Measurements from ENCODE around the gene ARHGAP26. TPM values are rescaled to one million over a fixed set of nuclear protein-coding genes. Genes with fewer than 3 reads are reported as not detected.

The ARHGAP26 gene
- polyA plus RNA-seq, 1 donor, result 14.7 TPM

DNA sequence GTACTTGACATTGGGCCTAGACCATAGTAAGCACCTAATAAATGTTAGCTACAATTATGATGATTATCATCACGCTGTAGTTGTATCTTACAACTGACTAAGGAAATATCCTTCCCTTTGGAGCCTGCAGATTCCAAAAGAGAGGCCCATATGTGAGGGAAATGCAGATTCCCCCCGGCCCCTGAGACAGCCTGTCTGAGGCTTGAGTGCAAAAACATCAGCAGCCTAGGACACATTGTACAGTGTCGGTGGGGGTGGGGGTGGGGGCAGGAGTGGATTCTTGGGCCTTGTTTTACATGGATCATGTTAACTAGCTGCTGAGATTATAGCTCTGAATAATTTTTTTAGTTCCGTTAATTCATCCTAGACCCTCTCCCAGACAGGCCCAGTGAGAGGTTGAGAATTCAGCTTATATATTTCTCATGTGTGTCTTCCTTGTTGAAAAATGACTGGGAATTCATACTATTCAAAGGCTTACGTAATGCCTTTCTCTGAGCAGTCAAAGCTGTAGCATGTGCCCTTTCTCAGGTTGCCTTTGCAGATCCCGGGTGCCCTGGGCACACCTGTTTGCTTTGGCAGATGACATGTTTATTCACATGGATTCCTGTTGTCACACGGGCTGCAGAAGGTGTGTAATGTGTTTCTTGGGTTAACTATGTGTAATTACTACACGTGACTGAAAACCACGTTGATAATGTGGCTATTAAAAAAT lies 370.5 kb downstream of the ARHGAP26 start:
- DNase-seq, result no peak

DNA sequence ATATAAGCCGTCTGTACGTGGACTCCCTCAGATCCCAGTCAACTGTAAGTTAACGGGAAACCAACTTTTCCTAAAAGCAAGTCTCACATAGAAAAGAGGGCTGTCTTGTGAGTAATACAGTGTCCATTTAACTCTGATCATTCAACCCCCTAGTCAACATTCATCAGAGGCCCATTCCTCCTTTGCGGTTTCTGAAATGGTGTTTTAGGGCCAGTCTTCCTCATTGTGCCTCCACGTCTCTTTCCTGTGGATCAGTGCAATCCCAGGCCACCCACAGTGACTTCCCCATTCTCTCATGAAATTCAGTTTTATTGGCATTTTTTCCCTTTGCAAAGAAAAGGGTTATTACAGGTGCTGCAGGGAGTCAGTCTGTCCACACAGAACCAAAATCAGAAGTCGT lies 371.5 kb downstream of the ARHGAP26 start:
- DNase-seq, result no peak

DNA sequence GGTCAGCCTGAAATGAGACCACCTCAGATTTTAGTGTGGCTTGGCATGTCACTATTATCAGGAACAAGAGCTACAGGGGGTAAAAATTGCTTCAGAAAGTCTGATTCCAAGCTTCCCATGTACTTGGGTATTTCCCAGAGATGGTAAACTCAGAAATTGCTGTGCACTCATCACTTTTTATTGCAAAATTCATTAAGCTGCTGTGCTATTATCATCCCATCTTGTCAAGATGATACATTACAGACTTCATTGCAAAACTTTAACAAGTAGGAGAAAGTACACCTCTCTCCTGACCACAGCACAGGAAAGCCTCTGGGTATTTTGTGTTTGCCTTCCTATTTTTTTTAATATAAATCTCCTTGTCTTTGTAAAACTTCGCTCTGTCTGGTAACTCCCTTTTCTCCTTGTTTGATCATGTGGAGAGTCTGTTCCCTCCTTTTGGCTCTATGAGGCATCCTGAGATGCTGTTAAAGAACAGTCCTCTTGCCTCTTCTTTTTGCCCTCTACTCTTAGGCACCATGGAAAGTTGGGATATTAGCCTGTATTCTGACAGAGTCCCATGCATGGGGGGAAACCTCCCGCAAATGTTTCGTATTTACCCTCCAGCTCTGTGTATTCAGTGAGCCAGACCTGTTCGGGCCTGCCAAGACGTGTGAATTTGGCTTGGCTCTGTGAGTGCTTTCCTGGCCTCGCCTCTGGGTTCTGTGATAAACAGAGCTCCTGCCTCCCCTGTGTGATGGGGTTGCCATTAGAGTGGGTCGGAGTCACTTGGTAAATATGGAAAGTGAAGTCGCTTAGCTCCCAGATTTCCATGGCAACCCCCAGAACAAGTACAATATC lies 372.6 kb downstream of the ARHGAP26 start:
- DNase-seq, result no peak

DNA sequence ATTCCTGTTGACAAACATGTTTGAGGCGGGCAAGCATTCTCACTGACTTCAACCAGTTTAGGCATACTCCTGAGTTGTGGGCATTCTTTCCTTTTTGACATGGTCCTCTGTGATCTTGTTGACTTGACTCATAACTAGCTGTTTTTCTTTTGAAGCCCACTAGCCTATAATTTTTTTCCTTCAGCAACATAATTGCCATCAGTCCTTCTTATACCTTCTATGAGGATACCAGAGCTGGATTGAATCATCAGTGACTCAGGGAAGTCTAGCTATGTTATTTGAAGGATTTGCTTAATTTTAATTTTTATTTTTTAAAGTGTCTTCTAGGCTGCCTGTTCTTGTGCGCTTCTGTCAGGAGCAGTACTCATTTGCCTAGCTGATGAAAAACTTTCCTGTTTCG lies 373.8 kb downstream of the ARHGAP26 start:
- no peak for DNase-seq

DNA sequence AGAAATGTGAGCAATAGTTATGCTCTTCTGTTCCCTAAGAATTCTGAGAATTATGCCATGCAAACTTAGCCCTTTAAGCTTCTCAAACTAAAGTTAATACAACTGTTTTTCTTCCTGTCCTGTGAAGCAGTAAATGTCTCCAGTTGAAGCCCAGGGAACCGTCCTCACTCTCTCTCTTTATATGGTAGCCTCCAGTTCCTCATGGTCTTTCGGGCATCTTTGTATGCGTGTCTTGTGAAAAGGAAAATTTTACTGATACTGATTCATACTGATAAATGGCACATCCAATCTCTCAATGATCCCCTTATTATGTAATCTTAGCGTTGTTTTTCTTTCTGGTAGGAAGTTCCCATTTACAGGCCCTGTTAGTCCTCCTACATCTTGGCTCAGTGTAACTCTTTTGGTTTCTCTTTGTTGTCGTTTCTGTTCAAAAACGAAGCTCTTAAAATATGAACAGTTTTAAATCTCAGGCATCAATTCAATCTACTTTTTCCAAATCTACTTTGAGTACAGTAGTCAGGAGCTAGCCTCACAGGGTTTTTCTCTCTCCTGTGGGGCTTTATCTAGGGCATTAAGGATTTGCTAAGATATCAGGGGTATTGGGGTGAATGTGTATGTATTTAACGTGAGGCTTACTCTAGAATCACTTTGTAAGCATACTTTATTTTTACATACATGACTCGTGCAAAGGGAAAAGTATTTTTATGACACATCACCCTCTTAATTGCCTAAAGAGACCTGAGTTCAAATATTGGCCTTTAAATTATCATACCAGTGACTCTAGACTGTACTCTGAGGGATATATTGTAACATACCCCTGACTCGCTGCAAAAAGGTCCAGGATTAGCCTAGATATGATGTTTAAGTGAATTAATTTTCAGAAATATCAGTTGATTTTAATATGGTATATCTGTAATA lies 375.3 kb downstream of the ARHGAP26 start:
- no peak for DNase-seq

DNA sequence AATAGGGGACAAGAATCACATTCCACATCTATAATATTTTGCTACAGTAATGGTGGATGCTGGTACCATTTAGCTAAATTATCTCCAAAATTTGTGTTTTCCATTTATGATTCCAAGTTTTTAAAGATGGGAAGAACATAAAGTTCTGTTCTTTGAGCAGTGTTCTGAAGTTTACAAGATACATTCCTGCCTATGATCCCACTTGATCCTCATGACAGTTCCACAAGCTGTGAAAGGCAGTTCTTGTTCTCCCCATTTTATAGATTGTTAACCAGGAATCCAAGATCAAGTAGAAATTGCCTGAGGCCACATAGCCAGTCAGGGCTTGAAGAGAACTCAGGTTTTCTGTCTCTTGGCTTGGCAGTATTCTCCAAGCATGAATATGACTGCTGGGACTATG lies 376.0 kb downstream of the ARHGAP26 start:
- DNase-seq, result no peak

DNA sequence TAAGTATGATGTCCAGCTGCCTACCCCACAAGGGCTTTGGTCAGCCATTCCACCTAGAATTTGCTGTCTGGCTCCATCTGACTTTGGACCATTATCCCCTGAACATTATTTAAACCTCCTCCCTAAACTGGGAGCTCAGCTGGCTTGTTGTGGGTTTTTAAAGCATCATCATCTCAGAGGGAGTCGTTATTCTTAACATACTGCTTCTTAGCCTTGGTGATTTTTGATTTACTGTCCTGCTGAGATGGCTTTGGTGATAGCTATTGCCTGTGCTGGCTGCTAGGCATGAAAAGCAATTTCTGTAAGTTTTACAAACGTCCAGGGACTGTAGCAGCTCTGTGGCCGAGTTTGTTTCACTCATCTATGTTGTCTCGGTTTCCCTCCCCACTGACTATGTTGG lies 377.2 kb downstream of the ARHGAP26 start:
- no peak for DNase-seq

DNA sequence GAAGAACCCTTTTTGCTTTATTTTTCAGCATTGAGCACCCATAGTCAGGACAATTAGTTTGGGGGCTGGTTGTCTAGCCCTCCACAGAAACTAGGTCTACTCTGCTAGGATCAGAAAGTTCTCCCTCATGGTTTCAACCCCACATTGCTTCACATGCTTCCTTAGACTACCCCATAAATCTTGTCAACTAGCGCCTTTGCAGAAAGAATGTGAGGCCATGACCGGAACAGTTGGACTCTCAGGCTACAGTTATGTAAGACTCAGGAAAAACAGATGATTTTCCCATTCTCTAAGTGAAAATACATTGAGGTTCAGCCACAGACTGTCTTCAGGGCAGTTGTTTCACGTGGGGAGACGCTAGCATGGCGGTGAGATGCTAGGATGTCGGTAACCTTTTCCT lies 377.7 kb downstream of the ARHGAP26 start:
- DNase-seq, result peak; percentile 67

DNA sequence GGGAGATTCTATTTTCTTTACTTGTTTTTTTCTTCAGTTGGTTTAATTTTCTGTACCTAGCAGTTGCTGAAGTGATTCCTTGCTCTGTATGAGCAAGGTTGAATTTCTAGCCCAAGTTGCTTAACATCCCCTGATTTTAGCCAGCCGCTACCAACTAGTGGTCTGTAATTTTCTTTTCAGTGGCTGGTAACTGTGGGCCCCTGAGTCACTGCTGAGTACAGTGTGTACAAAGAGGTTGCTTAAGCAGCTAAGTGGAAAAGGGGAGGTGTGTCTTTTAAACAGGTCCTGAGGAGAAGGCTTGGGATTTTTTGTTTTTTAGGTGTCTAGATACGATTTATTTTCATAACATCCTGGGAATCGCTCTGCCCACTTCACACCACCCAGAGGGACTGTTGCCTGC lies 378.6 kb downstream of the ARHGAP26 start:
- no peak for DNase-seq

DNA sequence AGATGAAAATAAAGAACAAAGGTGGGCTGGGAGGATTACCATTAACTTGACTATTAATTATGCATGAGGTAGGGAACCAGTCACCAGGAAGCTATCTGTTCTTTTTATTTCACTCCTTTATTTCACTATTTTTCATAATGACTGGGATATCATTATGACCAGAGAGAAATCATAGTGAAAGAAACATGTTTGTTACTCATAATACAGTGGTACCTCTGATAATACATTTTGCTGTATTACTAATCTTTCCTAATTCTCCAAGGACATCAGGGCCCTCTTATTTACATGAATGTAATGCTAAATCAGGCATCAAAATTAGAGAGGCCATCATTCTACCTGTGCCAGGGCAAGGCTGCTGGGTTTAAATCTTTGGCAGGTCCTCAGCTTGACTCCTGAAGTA lies 379.6 kb downstream of the ARHGAP26 start:
- DNase-seq, result no peak

DNA sequence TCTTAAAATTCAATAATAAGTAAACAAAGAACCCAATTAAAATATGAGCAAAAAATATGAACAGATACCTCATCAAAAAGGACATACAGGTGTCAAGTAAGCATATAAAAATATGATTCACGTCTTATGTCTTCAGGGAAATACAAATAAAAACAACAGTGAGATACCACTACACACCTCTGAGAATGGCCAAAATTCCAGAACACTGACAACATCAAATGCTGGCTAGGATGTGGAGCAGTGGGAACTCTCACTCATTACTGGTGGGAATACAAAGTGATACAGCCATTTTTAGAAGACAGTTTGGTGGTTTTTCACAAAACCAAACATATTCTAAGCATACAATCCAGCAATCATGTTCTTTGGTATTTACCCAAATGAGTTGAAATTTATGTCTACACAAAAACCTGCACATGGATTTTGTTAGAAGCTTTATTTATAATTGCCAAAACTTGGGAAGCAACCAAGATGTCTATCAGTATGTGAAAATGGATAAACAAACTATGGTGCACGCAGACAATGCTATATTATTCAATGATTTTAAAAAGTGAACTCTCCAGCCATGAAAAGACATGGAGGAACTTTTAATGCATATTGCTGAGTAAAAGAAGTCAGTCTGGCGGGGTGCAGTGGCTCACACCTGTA lies 381.0 kb downstream of the ARHGAP26 start:
- no peak for DNase-seq

DNA sequence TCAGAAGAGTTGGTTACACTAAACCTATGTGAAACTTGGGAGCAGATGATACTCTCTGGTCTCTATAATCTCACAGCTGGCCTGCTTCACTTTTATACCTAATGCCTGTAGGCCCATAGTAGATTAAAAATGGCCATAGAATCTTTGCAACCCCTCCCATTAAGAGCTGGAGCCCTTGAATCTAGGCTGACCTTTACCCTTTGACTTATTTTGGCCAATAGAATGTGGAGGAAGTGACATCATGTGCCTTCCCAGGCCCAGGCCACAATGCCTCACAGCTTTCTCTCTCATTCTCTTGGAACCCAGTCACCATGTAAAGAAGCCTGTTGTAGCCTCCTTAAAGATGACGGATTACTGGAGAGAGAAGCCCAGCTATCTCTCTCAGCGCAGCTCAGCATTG lies 382.3 kb downstream of the ARHGAP26 start:
- no peak for DNase-seq

DNA sequence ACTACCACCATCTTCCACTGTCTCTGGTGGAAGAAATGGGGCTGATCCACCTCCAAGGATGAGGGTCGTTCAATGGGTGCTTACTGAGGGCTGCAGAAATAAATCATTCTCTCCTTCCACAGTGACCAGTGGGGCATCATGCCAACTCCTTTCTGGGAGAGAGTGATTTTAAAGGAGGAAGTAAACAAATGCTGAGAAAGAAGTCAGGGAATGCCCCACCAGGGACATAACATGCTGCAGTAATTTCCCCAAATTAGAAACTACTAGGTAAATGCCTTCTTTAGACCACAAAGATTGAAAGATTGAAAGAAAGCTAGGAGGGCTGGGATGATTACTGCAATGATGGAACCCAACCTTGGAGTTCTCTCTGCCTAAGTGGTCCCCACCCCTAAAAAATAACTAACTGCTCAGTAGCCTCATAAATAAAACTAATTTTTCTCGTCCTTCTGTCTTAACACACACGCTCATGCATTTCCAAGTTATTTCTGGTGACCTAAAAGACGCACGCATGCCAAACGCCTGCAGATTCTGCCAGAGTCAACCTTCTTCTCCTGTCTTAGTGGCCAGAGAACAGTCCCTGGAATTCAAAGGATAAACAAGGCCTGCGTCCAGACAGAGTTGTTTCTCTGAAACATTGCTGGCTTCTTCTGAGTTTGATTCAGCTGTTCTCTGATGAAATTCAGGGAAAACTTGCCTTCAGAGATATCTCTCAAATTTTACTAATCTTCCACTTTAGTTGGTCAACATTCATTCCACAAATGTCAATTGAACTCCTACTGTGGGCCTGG lies 383.3 kb downstream of the ARHGAP26 start:
- DNase-seq, result no peak

DNA sequence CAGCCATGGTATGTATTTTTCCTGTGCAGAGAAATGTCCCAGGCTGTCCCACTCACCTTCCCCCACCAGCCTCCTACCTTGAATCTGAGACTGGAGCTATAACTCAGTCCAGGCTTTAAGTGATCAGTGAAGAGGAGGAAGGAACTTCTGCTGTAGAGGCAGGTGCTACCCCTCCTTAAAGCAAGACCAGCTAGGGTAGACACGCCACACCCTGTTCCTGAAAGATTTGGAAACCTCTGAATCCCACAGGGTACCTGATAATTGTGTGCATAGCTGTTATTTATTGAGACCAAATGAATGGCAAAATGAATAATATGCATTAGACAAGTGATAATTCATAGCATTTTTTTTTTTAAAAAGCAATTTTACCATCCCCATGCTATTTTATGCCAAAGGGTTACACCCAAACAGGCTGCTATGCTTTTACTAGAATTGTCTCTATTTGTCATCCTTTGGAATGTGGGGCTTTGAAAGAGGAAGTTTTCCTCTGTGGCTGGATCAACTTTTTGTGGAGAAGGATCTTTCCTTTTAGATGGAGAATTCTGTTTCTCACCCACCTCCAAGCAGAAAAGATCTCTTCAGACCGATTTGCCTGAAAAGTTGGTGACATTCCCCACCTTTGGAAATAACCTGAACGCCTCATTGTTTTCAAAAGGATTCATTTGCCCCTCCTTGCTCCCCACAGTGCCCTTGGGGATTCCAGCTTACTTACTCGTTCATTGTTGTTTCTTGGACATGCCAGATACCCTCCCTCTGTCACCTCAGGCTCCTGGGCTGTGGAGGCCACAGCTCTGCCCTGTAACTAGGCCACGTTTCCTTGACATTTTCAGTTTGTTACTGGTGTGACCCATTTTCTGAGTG lies 384.6 kb downstream of the ARHGAP26 start:
- DNase-seq, result no peak

DNA sequence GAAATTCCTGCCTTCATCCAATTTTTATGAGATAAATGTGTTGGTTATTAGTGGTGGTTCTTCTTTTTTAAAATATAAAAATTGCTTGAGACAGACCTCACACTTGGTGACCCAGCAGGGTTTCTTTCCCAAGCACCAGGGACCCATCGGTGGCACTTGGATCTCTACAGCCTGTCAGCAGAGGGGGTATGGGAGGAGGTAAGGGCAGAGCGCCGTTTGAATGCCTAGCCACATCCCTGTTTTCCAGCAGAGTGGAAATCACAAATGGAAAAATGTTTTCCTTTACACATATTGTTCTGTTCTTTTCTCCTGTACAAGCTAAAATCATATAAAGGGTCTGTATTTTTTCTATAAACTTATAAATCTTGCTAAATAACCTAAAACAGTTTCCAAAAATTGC lies 385.3 kb downstream of the ARHGAP26 start:
- no peak for DNase-seq

DNA sequence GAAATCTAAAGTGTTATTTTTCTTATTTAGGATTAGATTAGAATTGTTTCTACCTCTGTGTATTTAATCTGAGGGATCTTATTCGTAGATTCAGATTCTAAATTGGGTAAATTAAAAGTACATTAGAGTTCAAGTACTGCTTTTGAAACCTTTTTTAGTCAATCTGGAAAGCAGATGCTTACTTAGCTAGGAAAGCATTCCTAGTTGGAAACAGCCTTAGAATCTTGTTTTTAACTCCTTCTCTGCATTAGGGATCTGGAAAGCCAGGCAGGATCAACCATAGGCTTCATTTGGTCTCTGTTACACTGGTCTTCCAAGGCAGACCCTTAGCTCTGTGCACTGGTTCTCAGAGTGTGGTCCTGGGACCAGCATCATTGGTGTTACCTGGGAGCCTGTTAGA lies 385.9 kb downstream of the ARHGAP26 start:
- no peak for DNase-seq

DNA sequence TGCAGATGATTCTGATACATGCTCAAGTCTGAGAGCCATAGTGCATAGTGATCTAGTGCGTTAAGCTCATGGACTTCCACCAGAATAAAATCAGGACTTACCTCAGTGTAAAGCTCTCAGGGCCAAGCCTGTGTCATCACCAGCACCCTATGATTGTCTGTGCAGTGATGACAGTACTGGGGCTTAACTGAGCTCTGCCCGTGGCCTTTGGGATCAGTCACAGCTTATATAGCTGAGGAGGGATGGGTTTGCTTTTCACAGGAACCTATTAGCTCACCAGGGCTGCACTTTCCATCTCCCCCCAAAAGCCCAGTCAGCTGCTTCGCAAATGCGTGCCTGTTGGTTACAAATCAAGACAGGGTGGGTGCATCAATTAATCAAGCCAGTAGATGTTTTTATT lies 386.4 kb downstream of the ARHGAP26 start:
- no peak for DNase-seq

DNA sequence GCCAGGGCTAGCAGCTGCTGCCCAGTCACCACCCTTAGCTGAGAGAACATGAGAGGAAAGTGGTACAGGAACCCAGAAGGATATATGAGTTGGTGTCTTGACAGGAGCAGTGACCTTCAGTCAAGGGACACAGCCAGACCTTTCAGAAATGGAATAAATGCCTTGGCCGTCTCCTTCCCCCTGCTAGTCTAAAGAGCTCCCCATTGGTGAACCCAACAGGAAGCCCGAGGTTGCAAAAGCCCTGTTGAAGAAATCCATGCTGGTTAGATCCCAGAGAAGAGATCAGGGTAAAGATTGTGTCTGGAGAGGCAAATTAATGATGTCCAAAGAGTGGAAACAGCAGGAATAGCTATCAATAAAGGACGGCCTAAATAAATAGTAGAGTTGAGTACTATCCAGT lies 388.9 kb downstream of the ARHGAP26 start:
- DNase-seq, result no peak

DNA sequence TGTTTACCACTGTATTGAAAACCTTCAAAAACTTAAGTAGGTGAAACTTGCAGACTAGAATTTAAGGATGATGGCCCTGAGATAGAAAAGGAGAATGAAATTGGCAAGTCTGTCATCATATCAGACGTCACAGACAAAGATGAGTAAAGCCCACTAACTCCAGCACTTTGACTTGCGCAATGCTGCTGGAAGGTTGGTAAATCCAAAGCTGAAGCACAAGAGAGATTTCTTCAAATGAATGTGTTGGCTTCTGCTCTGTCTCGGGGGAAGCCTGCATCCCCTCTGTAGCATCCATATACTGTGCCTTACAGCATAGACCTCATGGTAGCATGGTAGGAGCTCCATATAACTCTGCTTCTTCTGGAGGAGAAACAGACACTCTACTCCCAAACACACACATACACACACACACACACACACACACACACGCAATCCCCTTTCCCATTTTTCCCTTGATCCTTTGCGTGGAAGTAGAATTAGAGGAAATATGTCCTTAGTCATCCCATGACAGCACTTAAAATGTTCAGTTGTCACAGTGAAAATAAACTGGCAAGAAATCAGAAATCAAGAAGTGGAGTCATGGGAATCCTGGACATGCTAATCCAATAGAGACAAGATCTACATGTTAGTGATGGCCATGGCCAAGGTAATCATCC lies 391.8 kb downstream of the ARHGAP26 start:
- DNase-seq, result no peak

DNA sequence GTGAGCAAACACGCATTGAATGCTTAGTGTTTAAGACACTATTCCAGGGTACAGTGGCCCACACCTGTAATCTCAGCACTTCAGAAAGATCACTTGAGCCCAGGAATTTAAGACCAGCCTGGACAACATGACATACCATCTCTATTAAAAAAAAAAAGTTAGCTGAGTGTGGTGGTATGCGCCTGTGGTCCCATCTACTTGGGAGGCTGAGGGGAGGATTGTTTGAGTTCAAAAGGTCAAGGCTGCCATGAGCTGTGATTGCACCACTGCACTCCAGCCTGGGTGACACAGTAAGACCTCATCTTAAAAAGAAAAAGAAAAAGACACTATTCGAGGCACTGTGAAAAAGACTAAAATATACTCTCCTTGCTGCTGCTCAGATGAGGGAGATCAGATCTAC lies 392.6 kb downstream of the ARHGAP26 start:
- DNase-seq, result no peak

Data from left kidney (tissue), 2 donors.